GM12891 (cell line): ENCODE results near the gene SLC49A4. TPM values are rescaled to one million over a fixed set of nuclear protein-coding genes. Genes with fewer than 3 reads are reported as not detected.
A peak's percentile ranks its signal among the peaks of the same experiment; 100 is the strongest.
"Not testable (repeated sequence)": the region's sequence is repeated elsewhere in the genome, so short reads cannot be mapped to it uniquely, and the experiment has no call there.

ENCODE experiments used
- DNase-seq: peaks from one replicate; pipeline ENCODE4 v3.0.0; 2011; ENCODE audit warnings: low spot score; ENCODE audit not compliant: insufficient read length
- FAIRE-seq: peaks from 2 replicates; lab custom pipeline; 2011; peaks lifted over from hg19 to GRCh38; lab: Jason Lieb, UNC
- PAX5 ChIP-seq: IDR thresholded peaks from 2 replicates; pipeline ENCODE4 v1.6.1; 2011; ENCODE audit warnings: low read length, moderate library complexity, mild to moderate bottlenecking; ENCODE audit not compliant: insufficient read depth, severe bottlenecking
- POLR2A ChIP-seq: IDR thresholded peaks from 2 replicates; pipeline ENCODE4 v1.6.1; 2011; ENCODE audit warnings: low read depth, low read length, control low read depth
- POLR2AphosphoS5 ChIP-seq: IDR thresholded peaks from 2 replicates; pipeline ENCODE4 v1.6.1; 2011; ENCODE audit warnings: low read depth, low read length, control low read depth
- POU2F2 ChIP-seq: IDR thresholded peaks from 2 replicates; pipeline ENCODE4 v1.6.1; 2011; ENCODE audit warnings: low read depth, mild to moderate bottlenecking, control low read depth, low read length, moderate library complexity
- SPI1 ChIP-seq: IDR thresholded peaks from 2 replicates; pipeline ENCODE4 v1.6.1; 2011; ENCODE audit warnings: low read depth, low read length, control low read depth
- TAF1 ChIP-seq: IDR thresholded peaks from 2 replicates; pipeline ENCODE4 v1.6.1; 2011; ENCODE audit warnings: low read depth, low read length, control low read depth
- polyA plus RNA-seq: library from polyadenylated mRNA; unstranded; fragments of >200 nt; gene quantifications from one replicate; pipeline ENCODE4 v1.2.1, GENCODE V29; 2012; ENCODE audit warnings: low read depth, missing spikeins, inconsistent platforms; ENCODE audit not compliant: missing spikeins

SLC49A4 gene
- 0.37 TPM for polyA plus RNA-seq

- no peak for TF ChIP-seq PAX5
- TF ChIP-seq POLR2A = 0 out of 2 replicates have a peak, but pooled peaks have one; percentile 40
- TF ChIP-seq POU2F2 = no peak
- TF ChIP-seq TAF1 = no peak
- no peak for TF ChIP-seq POLR2AphosphoS5
- 0 out of 2 replicates have a peak, but pooled peaks have one; percentile 3 for TF ChIP-seq SPI1
- peak; percentile 82 for DNase-seq
- FAIRE-seq = peak; percentile 96
These were observed at the start of gene SLC49A4 for GRCh38 chr3:122794779-122795673. TSS of gene SLC49A4 (plus strand) at chr3:122795069. CDS start at chr3:122795193, 124 bp downstream.

- FAIRE-seq = no peak
- no peak for DNase-seq
- TF ChIP-seq SPI1 (no peak), PAX5 (no peak), POU2F2 (no peak), POLR2AphosphoS5 (no peak), TAF1 (no peak)
These were observed 49.4 kb upstream of the SLC49A4 start for GRCh38 chr3:122745369-122746021.

- DNase-seq, FAIRE-seq: not testable (repeated sequence)
These were observed 47.6 kb upstream of the SLC49A4 start for GRCh38 chr3:122747295-122747694.

- no peak for FAIRE-seq
- TF ChIP-seq SPI1 (no peak), POU2F2 (no peak), PAX5 (no peak), POLR2A (no peak), TAF1 (no peak), POLR2AphosphoS5 (no peak)
- no peak for DNase-seq
These were observed 46.5 kb upstream of the SLC49A4 start for GRCh38 chr3:122748347-122748746.

DNA sequence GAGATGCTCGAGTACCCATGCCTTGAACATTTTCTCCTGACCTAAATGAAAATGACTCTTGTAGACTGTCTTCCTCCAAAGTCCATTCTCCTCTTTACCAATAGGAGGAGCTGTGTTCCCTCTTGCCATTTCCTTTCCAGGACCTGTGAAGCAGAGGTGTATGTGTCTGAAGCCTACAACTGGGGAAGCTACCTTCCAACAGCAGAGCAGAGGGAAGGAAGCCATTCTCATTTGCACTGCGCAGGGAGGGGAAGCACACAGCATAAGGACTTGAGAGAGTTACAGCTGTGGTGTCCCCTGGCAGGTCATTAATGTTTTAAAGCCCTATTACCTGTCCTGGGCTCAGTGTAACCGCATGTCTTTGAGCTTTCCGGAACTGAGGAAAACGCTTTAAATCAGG is 39.9 kb upstream of the SLC49A4 start:
- TF ChIP-seq POLR2A (no peak), SPI1 (0 out of 2 replicates have a peak, but pooled peaks have one; percentile 17)
- FAIRE-seq (peak; percentile 93), DNase-seq (peak; percentile 25)

GRCh38 chr3:122755491-122755890 is 39.4 kb upstream of the SLC49A4 start:
- no peak for DNase-seq
- FAIRE-seq = no peak
- no peak for TF ChIP-seq POLR2A
- no peak for TF ChIP-seq SPI1
- TF ChIP-seq PAX5 = no peak
- no peak for TF ChIP-seq POU2F2
- TF ChIP-seq POLR2AphosphoS5 = no peak
- TF ChIP-seq TAF1 = no peak

DNA sequence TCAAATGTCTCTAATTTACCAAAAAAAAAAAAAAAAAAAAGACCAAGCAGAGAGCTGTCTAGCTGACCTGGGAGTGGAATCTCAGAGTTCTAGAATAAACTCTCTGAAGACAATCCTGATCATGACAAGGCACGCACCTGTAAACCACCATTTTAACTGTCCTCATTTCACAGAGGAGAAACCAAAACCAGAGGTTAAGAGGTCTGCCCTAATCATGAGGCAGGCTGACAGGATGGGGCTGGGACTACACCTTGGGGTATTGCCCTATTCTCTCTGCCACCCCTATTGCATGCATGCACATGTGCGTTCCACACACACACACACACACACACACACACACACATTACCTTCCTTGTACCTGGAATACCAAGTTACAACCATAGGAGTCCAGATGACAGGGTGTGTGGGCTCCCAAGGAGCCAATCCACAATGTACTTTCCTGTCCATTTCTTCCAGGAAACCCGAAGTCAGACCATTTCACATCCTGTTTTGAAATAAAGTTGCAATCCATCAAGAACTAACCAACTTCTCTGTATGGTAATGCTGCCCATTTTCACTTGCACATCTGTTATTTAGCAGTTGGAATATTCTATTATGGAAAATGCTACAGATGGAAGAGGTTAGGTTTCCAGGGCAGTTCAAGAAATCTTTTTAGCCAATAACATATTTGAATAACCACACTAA is 35.9 kb upstream of the SLC49A4 start:
- DNase-seq (no peak), FAIRE-seq (peak; percentile 26)
- TF ChIP-seq SPI1 (no peak), PAX5 (no peak), POLR2A (no peak), POU2F2 (no peak), POLR2AphosphoS5 (no peak), TAF1 (no peak)

DNA sequence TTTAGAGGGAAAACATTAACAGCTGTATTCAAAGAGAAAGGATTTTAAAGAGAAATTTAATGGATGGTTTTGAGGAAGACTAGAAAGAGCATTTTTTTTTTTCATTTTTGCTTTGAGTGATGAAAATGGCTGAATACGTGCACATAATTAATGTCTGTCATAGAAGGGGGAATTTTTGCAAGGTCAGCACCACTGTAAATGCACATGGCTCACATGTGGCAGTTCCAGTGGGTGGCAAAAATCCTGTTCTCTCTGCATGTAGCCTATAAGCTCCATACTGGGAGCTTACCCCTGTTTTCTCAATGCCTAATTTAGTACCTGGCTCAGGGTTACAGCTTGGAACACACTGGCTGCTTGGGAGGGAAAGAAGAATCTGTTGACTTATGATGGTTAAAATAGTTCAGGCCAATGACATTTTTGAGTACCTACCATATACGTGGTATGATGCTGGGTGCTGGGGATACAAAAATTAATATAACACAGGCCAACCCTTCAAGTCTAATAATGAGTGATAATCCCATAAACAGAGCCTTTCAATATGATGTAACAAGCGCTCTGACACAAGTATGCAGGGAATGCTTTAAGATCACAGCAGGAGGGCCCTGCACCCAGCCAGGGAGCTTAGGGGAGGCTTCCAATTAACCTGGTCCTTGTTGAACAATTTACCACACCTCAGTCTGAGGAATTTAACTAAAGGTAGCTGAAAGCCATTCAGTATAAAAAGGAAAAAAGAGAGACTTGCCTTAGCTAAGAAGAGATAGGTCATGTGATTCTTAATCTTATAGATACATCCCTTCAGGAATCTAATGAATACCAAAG is 34.2 kb upstream of the SLC49A4 start:
- DNase-seq (no peak), FAIRE-seq (no peak)
- TF ChIP-seq POU2F2 (no peak), TAF1 (no peak), POLR2AphosphoS5 (no peak), POLR2A (no peak), PAX5 (no peak), SPI1 (no peak)
